Lung (tissue), 12 donors: ENCODE results near the gene CHEK1. TPM values are rescaled to one million over a fixed set of nuclear protein-coding genes. Genes with fewer than 3 reads are reported as not detected.
A peak's percentile ranks its signal among the peaks of the same experiment; 100 is the strongest.

Experiments used
- ATAC-seq: fragments of 200-7000 bp; cut with Tn5 transposase; one replicate; pipeline ENCODE4 v1.9.1; 2020; ENCODE audit warnings: moderate number of reproducible peaks; ENCODE audit not compliant: insufficient read depth, low FRiP score
- DNase-seq, 3 donors: peaks; one replicate each; pipeline ENCODE4 v3.0.0-alpha.2; 2013 to 2017
- H3K27ac ChIP-seq, 2 donors: one replicate each; pipeline ENCODE4 v1.5.1; 2013; ENCODE audit warnings: mild to moderate bottlenecking in 2 of 2, moderate library complexity in 2 of 2, control low read depth in 1 of 2, inconsistent platforms in 1 of 2, low read depth in 1 of 2, low read length in 1 of 2
- H3K27me3 ChIP-seq, 3 donors: one replicate each; pipeline ENCODE4 v1.5.1; 2013; ENCODE audit warnings: low read length in 2 of 3; ENCODE audit not compliant: control insufficient read depth in 3 of 3, insufficient read depth in 3 of 3
- H3K36me3 ChIP-seq, 4 donors: one replicate each; pipeline ENCODE4 v1.5.1; 2013; ENCODE audit warnings: low read length in 4 of 4, mild to moderate bottlenecking in 1 of 4, moderate library complexity in 1 of 4; ENCODE audit not compliant: control insufficient read depth in 4 of 4, insufficient read depth in 4 of 4
- H3K4me1 ChIP-seq, 5 donors: one replicate each; pipeline ENCODE4 v1.5.1; 2013; ENCODE audit warnings: low read length in 5 of 5, mild to moderate bottlenecking in 2 of 5, moderate library complexity in 1 of 5; ENCODE audit not compliant: control insufficient read depth in 5 of 5, insufficient read depth in 5 of 5
- H3K4me3 ChIP-seq: one replicate; pipeline ENCODE4 v1.5.1; 2013; ENCODE audit warnings: mild to moderate bottlenecking, control low read depth, moderate library complexity
- H3K9ac ChIP-seq, 2 donors: one replicate each; pipeline ENCODE4 v1.5.1; 2013; ENCODE audit warnings: low read length in 2 of 2, control low read depth in 1 of 2; ENCODE audit not compliant: insufficient read depth in 1 of 2
- H3K9me3 ChIP-seq, 4 donors: one replicate each; pipeline ENCODE4 v1.5.1; 2013; ENCODE audit warnings: low read length in 3 of 4, mild to moderate bottlenecking in 1 of 4, moderate library complexity in 1 of 4; ENCODE audit not compliant: control insufficient read depth in 4 of 4, insufficient read depth in 3 of 4
- CTCF ChIP-seq: IDR thresholded peaks from 2 replicates; pipeline ENCODE4 v1.5.1; 2012; ENCODE audit warnings: mild to moderate bottlenecking; ENCODE audit errors: control extremely low read depth, extremely low read depth
- WGBS, 2 donors: extraction: QIAGEN DNeasy Blood & Tissue Kit; methylation state at CpG; one replicate each; pipeline ENCODE4 v1.1.7; 2013; 5-methylcytosine and 5-hydroxymethylcytosine counted together
- polyA plus RNA-seq, 2 donors: library from polyadenylated mRNA; stranded (reverse); fragments of 200-250 nt; gene quantifications; one replicate each; pipeline ENCODE4 v1.2.1, GENCODE V29; 2013
- total RNA-seq, 2 donors: library from RNA; depleted of rRNA in 1 of 2; stranded (reverse); fragments of >200 nt in 1 of 2; gene quantifications; one replicate each; pipeline ENCODE4 v1.2.1, GENCODE V29; 2014 to 2021
- donor health status: control.
- donor health status: control.
- donor health status: Bipolar disorder and iron deficiency.
- donor health status: healthy.
- donor health status: DM: yes; HTN: yes; CAD: no.

Gene CHEK1
- total and polyA plus RNA-seq, 4 donors: 2.3 to 6.4 (median 4.1) TPM

- Histone ChIP-seq H3K27me3 (no peaks in the 10 kb centered on the region), H3K9me3 (no peaks in the 10 kb centered on the region), H3K9ac (no peak overlapping the region), H3K27ac (no peak overlapping the region), H3K4me3 (no peak overlapping the region), H3K4me1 (peaks cover 0 to 6% (median 0%) of the 10 kb centered on the region in 5 donors), H3K36me3 (peaks cover 6 to 10% (median 7%) of the 10 kb centered on the region in 4 donors)
- no peak for TF ChIP-seq CTCF
- no peak for DNase-seq
- no peak for ATAC-seq
- 54 to 76% methylated on average over 3 of the region's 3 CpGs for WGBS, 2 donors
These were observed 36.5 kb upstream of the CHEK1 start for GRCh38 chr11:125588505-125588904.

GRCh38 chr11:125591649-125592304 lies 33.2 kb upstream of the CHEK1 start:
- TF ChIP-seq CTCF: no peak
- Histone ChIP-seq H3K36me3 (peaks cover 0 to 4% (median under 1%) of the 10 kb centered on the region in 4 donors), H3K9me3 (no peaks in the 10 kb centered on the region), H3K4me1 (peaks cover 0 to 13% (median 4%) of the 10 kb centered on the region in 5 donors), H3K4me3 (peak overlapping the region; percentile 62), H3K27ac (peak overlapping the region; percentile 99), H3K27me3 (no peaks in the 10 kb centered on the region), H3K9ac (peak overlapping the region; percentile 96 to 100)
- peak; percentile 36 for ATAC-seq
- DNase-seq: peak in 1 of 3 donors; percentile 44
- WGBS, 2 donors: 1% methylated on average over 30 of the region's 30 CpGs

GRCh38 chr11:125592305-125593113 lies 32.5 kb upstream of the CHEK1 start, which contains the start of gene STT3A:
STT3A (plus strand) TSS chr11:125592852; CDS start chr11:125595916, 3,064 bp downstream.
- Histone ChIP-seq H3K4me3 (peak within 1 kb of the TSS; percentile 93), H3K4me1 (peaks cover 0 to 13% (median 4%) of the 10 kb centered on the region in 5 donors), H3K36me3 (peaks cover 0 to 9% (median 6%) of the 10 kb centered on the region in 4 donors), H3K9me3 (no peaks in the 10 kb centered on the region), H3K9ac (peak within 1 kb of the TSS; percentile 96 to 100), H3K27me3 (no peaks in the 10 kb centered on the region), H3K27ac (peak within 1 kb of the TSS; percentile 99)
- WGBS, 2 donors: 0% methylated on average over 55 of the region's 55 CpGs
- ATAC-seq: peak; percentile 96
- no peak for TF ChIP-seq CTCF
- peak; percentile 100 for DNase-seq
